Body of pancreas (tissue), 4 donors: ENCODE results near the gene ZNF783. TPM values are rescaled to one million over a fixed set of nuclear protein-coding genes. Genes with fewer than 3 reads are reported as not detected.

Experiments used
- ATAC-seq: fragments of 150-250 bp; one replicate; pipeline ENCODE4 v1.9.1; 2016
- DNase-seq, 4 donors: peaks; one replicate each; pipeline ENCODE4 v3.0.0-alpha.2; 2019
- H3K27ac ChIP-seq, 4 donors: fragments of 200-600 bp; sonication (generic); 1 replicate in 3 of 4; 2 replicates in 1 of 4; pipeline versions ENCODE4 v1.5.1 to v1.6.1; 2016 to 2019; ENCODE audit warnings: mild to moderate bottlenecking in 1 of 4, mixed read lengths in 1 of 4, moderate library complexity in 1 of 4
- H3K27me3 ChIP-seq, 2 donors: fragments of 200-600 bp; sonication (generic); one replicate each; pipeline ENCODE4 v1.6.0; 2016; ENCODE audit warnings: mild to moderate bottlenecking in 1 of 2
- H3K36me3 ChIP-seq, 2 donors: fragments of 200-600 bp; sonication (generic); replicated peaks in 1 of 2; 2 replicates each; pipeline ENCODE4 v1.5.1; 2016; ENCODE audit warnings: low read depth in 2 of 2; ENCODE audit not compliant: insufficient read depth in 1 of 2
- H3K4me1 ChIP-seq: fragments of 200-600 bp; sonication (generic); one replicate; pipeline ENCODE4 v1.6.0; 2016
- H3K4me3 ChIP-seq, 2 donors: fragments of 200-600 bp; sonication (generic); 1 replicate in 1 of 2; 2 replicates in 1 of 2; pipeline ENCODE4 v1.5.1; 2016 to 2019
- H3K9me3 ChIP-seq, 3 donors: fragments of 200-600 bp; sonication (generic); 1 replicate in 2 of 3; 2 replicates in 1 of 3; pipeline ENCODE4 v1.5.1; 2016
- CTCF ChIP-seq, 7 experiments: fragments of 450-650 bp in 4 of 7; fragments of 200-600 bp in 3 of 7; sonication (generic) in 3 of 7; IDR thresholded peaks; one replicate each; pipeline ENCODE4 v1.5.1; 2016 to 2019; ENCODE audit warnings: antibody characterized with exemption in 7 of 7
- POLR2A ChIP-seq, 3 donors: fragments of 450-650 bp; IDR thresholded peaks; one replicate each; pipeline ENCODE4 v1.6.1; 2016; ENCODE audit warnings: antibody characterized with exemption in 3 of 3, mild to moderate bottlenecking in 2 of 3
- WGBS, 2 donors: methylation state at CpG; one replicate each; pipeline ENCODE4 v1.1.5; 2017; 5-methylcytosine and 5-hydroxymethylcytosine counted together
- intact Hi-C: fragments of 100-400 bp; cut with DNase I; formaldehyde crosslinking; loops from one replicate; pipeline ENCODE4 v1.15.1; 2023
- total RNA-seq, 2 donors: library from RNA; depleted of rRNA; stranded (reverse); fragments of >200 nt; gene quantifications; one replicate each; pipeline ENCODE4 v1.1.0, GENCODE V29; 2016

ZNF783 gene
- total RNA-seq, 2 donors from 2014 or later, result 12.5 to 17.5 TPM

- Histone ChIP-seq H3K27ac (no peak overlapping the region), H3K4me3 (no peak overlapping the region), H3K9me3 (no peaks in the 10 kb centered on the region), H3K27me3 (no peaks in the 10 kb centered on the region), H3K4me1 (no peaks in the 10 kb centered on the region), H3K36me3 (no peaks in the 10 kb centered on the region)
- DNase-seq (no peak), ATAC-seq (no peak)
- WGBS, 2 donors, result 66 to 77% methylated on average over 8 of the region's 8 CpGs
- TF ChIP-seq CTCF (IDR thresholded peaks at IDR 0.05) (no peak), POLR2A (IDR thresholded peaks at IDR 0.05) (no peak)
- intact Hi-C loops, result no loop called here
These were observed 38.8 kb downstream of the ZNF783 start for GRCh38 chr7:149300620-149301285.

- Histone ChIP-seq H3K27ac (no peak overlapping the region), H3K9me3 (no peaks in the 10 kb centered on the region), H3K27me3 (no peaks in the 10 kb centered on the region), H3K36me3 (no peaks in the 10 kb centered on the region), H3K4me1 (no peaks in the 10 kb centered on the region), H3K4me3 (no peak overlapping the region)
- ATAC-seq (no peak), DNase-seq (no peak)
- intact Hi-C loops, result no loop called here
- WGBS, 2 donors, result 83 to 89% methylated on average over 12 of the region's 12 CpGs
- no peak for TF ChIP-seq POLR2A (IDR thresholded peaks at IDR 0.05)
- no peak for TF ChIP-seq CTCF (IDR thresholded peaks at IDR 0.05)
These were observed 40.2 kb downstream of the ZNF783 start for GRCh38 chr7:149302222-149302621.

GRCh38 chr7:149302865-149303264 lies 40.9 kb downstream of the ZNF783 start:
- Histone ChIP-seq H3K4me1 (no peaks in the 10 kb centered on the region), H3K9me3 (no peaks in the 10 kb centered on the region), H3K36me3 (no peaks in the 10 kb centered on the region), H3K27ac (no peak overlapping the region), H3K27me3 (no peaks in the 10 kb centered on the region), H3K4me3 (no peak overlapping the region)
- DNase-seq, result no peak
- 39 to 63% methylated on average over 2 of the region's 2 CpGs for WGBS, 2 donors
- intact Hi-C loops, result no loop called here
- no peak for ATAC-seq
- TF ChIP-seq CTCF (IDR thresholded peaks at IDR 0.05), result no peak
- no peak for TF ChIP-seq POLR2A (IDR thresholded peaks at IDR 0.05)

- no peaks in the 10 kb centered on the region for H3K27me3 ChIP-seq
- no peaks in the 10 kb centered on the region for H3K4me1 ChIP-seq
- intact Hi-C loops, result no loop called here
- no peak for TF ChIP-seq CTCF (IDR thresholded peaks at IDR 0.05)
- no peak for TF ChIP-seq POLR2A (IDR thresholded peaks at IDR 0.05)
- H3K36me3 ChIP-seq, result no peaks in the 10 kb centered on the region
- WGBS, 2 donors, result 81 to 82% methylated on average over 5 to 7 of the region's 7 CpGs
- H3K4me3 ChIP-seq, result no peak overlapping the region
- DNase-seq (no peak), ATAC-seq (no peak)
- H3K27ac ChIP-seq, result no peak overlapping the region
- no peaks in the 10 kb centered on the region for H3K9me3 ChIP-seq
These were observed 42.0 kb downstream of the ZNF783 start for GRCh38 chr7:149304006-149304405.

- no peaks in the 10 kb centered on the region for H3K9me3 ChIP-seq
- 64 to 80% methylated on average over 4 of the region's 4 CpGs for WGBS, 2 donors
- no peak overlapping the region for H3K27ac ChIP-seq
- no peak for TF ChIP-seq CTCF (IDR thresholded peaks at IDR 0.05)
- TF ChIP-seq POLR2A (IDR thresholded peaks at IDR 0.05), result no peak
- intact Hi-C loops, result no loop called here
- DNase-seq, result no peak
- ATAC-seq, result no peak
- no peaks in the 10 kb centered on the region for H3K36me3 ChIP-seq
- H3K4me1 ChIP-seq, result no peaks in the 10 kb centered on the region
- H3K4me3 ChIP-seq, result no peak overlapping the region
- no peaks in the 10 kb centered on the region for H3K27me3 ChIP-seq
These were observed 44.9 kb downstream of the ZNF783 start for GRCh38 chr7:149306854-149307253.
